Liver (tissue), 9 donors: ENCODE measurements around the gene MED25. TPM values are rescaled to one million over a fixed set of nuclear protein-coding genes. Genes with fewer than 3 reads are reported as not detected.

Source experiments
- DNase-seq: peaks from one replicate; pipeline ENCODE4 v3.0.0-alpha.2; 2017; ENCODE audit warnings: low spot score
- H3K27ac ChIP-seq, 2 donors: one replicate each; pipeline ENCODE4 v1.7.0; 2013; ENCODE audit warnings: inconsistent platforms in 2 of 2, low read length in 2 of 2, control low read depth in 1 of 2, low read depth in 1 of 2, mild to moderate bottlenecking in 1 of 2
- H3K27me3 ChIP-seq, 4 donors: one replicate each; pipeline versions ENCODE4 v1.6.1 to v1.7.0; 2013; ENCODE audit warnings: low read length in 3 of 4, inconsistent platforms in 1 of 4, mild to moderate bottlenecking in 1 of 4, moderate library complexity in 1 of 4; ENCODE audit not compliant: control insufficient read depth in 4 of 4, insufficient read depth in 4 of 4
- H3K36me3 ChIP-seq, 4 donors: one replicate each; pipeline versions ENCODE4 v1.6.1 to v1.7.0; 2013; ENCODE audit warnings: low read length in 3 of 4, mild to moderate bottlenecking in 3 of 4, low read depth in 1 of 4, moderate library complexity in 1 of 4; ENCODE audit not compliant: control insufficient read depth in 4 of 4, insufficient read depth in 3 of 4
- H3K4me1 ChIP-seq, 4 donors: one replicate each; pipeline versions ENCODE4 v1.6.1 to v1.7.0; 2013; ENCODE audit warnings: low read length in 3 of 4, mild to moderate bottlenecking in 3 of 4, moderate library complexity in 1 of 4; ENCODE audit not compliant: control insufficient read depth in 4 of 4, insufficient read depth in 4 of 4
- H3K4me3 ChIP-seq, 3 donors: one replicate each; pipeline versions ENCODE4 v1.6.1 to v1.7.0; 2013; ENCODE audit warnings: low read length in 3 of 3, control low read depth in 1 of 3, low read depth in 1 of 3, mild to moderate bottlenecking in 1 of 3
- H3K9ac ChIP-seq, 2 donors: one replicate each; pipeline ENCODE4 v1.7.0; 2013; ENCODE audit warnings: low read length in 2 of 2, mild to moderate bottlenecking in 2 of 2, moderate library complexity in 2 of 2, control low read depth in 1 of 2, low read depth in 1 of 2
- H3K9me3 ChIP-seq, 4 donors: one replicate each; pipeline versions ENCODE4 v1.6.1 to v1.7.0; 2013; ENCODE audit warnings: low read length in 3 of 4; ENCODE audit not compliant: control insufficient read depth in 4 of 4
- EGR1 ChIP-seq, 2 donors: IDR thresholded peaks; 2 replicates each; pipeline ENCODE4 v1.6.1; 2016 to 2018; ENCODE audit warnings: antibody characterized with exemption in 2 of 2, low read depth in 2 of 2
- FOXA1 ChIP-seq: IDR thresholded peaks from 2 replicates; pipeline ENCODE4 v1.6.1; 2016; ENCODE audit warnings: antibody characterized with exemption
- FOXA2 ChIP-seq: IDR thresholded peaks from 2 replicates; pipeline ENCODE4 v1.6.1; 2016; ENCODE audit warnings: antibody characterized with exemption
- MAX ChIP-seq: IDR thresholded peaks from 2 replicates; pipeline ENCODE4 v1.6.1; 2016; ENCODE audit warnings: antibody characterized with exemption
- NR2F2 ChIP-seq: IDR thresholded peaks from 2 replicates; pipeline ENCODE4 v1.6.1; 2016; ENCODE audit warnings: antibody characterized with exemption
- RAD21 ChIP-seq, 2 donors: IDR thresholded peaks; 2 replicates each; pipeline ENCODE4 v1.6.1; 2016; ENCODE audit warnings: antibody characterized with exemption in 2 of 2, mild to moderate bottlenecking in 2 of 2
- RXRA ChIP-seq, 2 donors: IDR thresholded peaks; 2 replicates each; pipeline ENCODE4 v1.6.1; 2017 to 2018; ENCODE audit warnings: antibody characterized with exemption in 2 of 2, mild to moderate bottlenecking in 1 of 2
- SP1 ChIP-seq: IDR thresholded peaks from 2 replicates; pipeline ENCODE4 v1.6.1; 2018; ENCODE audit warnings: antibody characterized with exemption, mild to moderate bottlenecking
- YY1 ChIP-seq: IDR thresholded peaks from 2 replicates; pipeline ENCODE4 v1.6.1; 2016; ENCODE audit warnings: antibody characterized with exemption, mild to moderate bottlenecking
- whole genome bisulfite sequencing: extraction: QIAGEN DNeasy Blood & Tissue Kit; methylation state at CpG from one replicate; pipeline ENCODE4 v1.1.7; 2013; 5-methylcytosine and 5-hydroxymethylcytosine counted together
- polyA plus RNA-seq, 2 donors: library from polyadenylated mRNA; stranded (reverse) in 1 of 2; unstranded in 1 of 2; fragments of 200-250 nt in 1 of 2; fragments of >200 nt in 1 of 2; fragmentation: Nextera tagmentation in 1 of 2; extraction: Ambion mirVana in 1 of 2; gene quantifications; one replicate each; pipeline versions ENCODE4 v1.2.1 to v1.2.3, GENCODE V29; 2013 to 2015
- total RNA-seq, 2 donors: library from RNA; depleted of rRNA; stranded (reverse); fragments of >200 nt; gene quantifications; one replicate each; pipeline ENCODE4 v1.2.3, GENCODE V29; 2014
- TF ChIP-seq, protein P1 (sequence below): IDR thresholded peaks from 2 replicates; pipeline ENCODE4 v1.6.1; 2016; ENCODE audit warnings: antibody characterized with exemption, mild to moderate bottlenecking
- TF ChIP-seq, protein P2 (sequence below): IDR thresholded peaks from 2 replicates; pipeline ENCODE4 v1.6.1; 2016; ENCODE audit warnings: antibody characterized with exemption
- TF ChIP-seq, protein P3 (sequence below): IDR thresholded peaks from 2 replicates; pipeline ENCODE4 v1.6.1; 2016; ENCODE audit warnings: antibody characterized with exemption
- donor health status: healthy.
- donor health status: healthy.
- donor health status: healthy.
- donor health status: healthy.
- donor health status: healthy.

The MED25 gene
- total and polyA plus RNA-seq, 4 donors, result 4.7 to 24.1 (median 9.6) TPM

- no peak overlapping the region for H3K27ac ChIP-seq
- DNase-seq, result no peak
- WGBS, result 94% methylated on average over 5 of the region's 5 CpGs
- no peaks in the 10 kb centered on the region for H3K27me3 ChIP-seq
- no peaks in the 10 kb centered on the region for H3K9me3 ChIP-seq
- H3K9ac ChIP-seq, result no peak overlapping the region
- no peaks in the 10 kb centered on the region for H3K4me1 ChIP-seq
- TF ChIP-seq, protein P1, sequence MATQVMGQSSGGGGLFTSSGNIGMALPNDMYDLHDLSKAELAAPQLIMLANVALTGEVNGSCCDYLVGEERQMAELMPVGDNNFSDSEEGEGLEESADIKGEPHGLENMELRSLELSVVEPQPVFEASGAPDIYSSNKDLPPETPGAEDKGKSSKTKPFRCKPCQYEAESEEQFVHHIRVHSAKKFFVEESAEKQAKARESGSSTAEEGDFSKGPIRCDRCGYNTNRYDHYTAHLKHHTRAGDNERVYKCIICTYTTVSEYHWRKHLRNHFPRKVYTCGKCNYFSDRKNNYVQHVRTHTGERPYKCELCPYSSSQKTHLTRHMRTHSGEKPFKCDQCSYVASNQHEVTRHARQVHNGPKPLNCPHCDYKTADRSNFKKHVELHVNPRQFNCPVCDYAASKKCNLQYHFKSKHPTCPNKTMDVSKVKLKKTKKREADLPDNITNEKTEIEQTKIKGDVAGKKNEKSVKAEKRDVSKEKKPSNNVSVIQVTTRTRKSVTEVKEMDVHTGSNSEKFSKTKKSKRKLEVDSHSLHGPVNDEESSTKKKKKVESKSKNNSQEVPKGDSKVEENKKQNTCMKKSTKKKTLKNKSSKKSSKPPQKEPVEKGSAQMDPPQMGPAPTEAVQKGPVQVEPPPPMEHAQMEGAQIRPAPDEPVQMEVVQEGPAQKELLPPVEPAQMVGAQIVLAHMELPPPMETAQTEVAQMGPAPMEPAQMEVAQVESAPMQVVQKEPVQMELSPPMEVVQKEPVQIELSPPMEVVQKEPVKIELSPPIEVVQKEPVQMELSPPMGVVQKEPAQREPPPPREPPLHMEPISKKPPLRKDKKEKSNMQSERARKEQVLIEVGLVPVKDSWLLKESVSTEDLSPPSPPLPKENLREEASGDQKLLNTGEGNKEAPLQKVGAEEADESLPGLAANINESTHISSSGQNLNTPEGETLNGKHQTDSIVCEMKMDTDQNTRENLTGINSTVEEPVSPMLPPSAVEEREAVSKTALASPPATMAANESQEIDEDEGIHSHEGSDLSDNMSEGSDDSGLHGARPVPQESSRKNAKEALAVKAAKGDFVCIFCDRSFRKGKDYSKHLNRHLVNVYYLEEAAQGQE, result no peak
- H3K36me3 ChIP-seq, result peaks cover 12 to 54% (median 20%) of the 10 kb centered on the region in 4 donors
- no peak overlapping the region for H3K4me3 ChIP-seq
These were observed 30.3 kb upstream of the MED25 start for GRCh38 chr19:49787746-49788145.

GRCh38 chr19:49788857-49789256 lies 29.2 kb upstream of the MED25 start:
- DNase-seq, result no peak
- peaks cover 12 to 53% (median 20%) of the 10 kb centered on the region in 4 donors for H3K36me3 ChIP-seq
- H3K27ac ChIP-seq, result no peak overlapping the region
- no peak for TF ChIP-seq FOXA2
- TF ChIP-seq RAD21 (IDR thresholded peaks at IDR 0.05), result no peak
- no peak for TF ChIP-seq RXRA (IDR thresholded peaks at IDR 0.05)
- TF ChIP-seq YY1, result no peak
- H3K4me3 ChIP-seq, result no peak overlapping the region
- H3K4me1 ChIP-seq, result no peaks in the 10 kb centered on the region
- no peaks in the 10 kb centered on the region for H3K27me3 ChIP-seq
- WGBS, result 91% methylated on average over 10 of the region's 10 CpGs
- no peaks in the 10 kb centered on the region for H3K9me3 ChIP-seq
- H3K9ac ChIP-seq, result no peak overlapping the region

- WGBS, result 84% methylated on average over 9 of the region's 9 CpGs
- H3K27ac ChIP-seq, result no peak overlapping the region
- H3K9me3 ChIP-seq, result no peaks in the 10 kb centered on the region
- H3K27me3 ChIP-seq, result no peaks in the 10 kb centered on the region
- no peak for DNase-seq
- H3K4me3 ChIP-seq, result no peak overlapping the region
- no peaks in the 10 kb centered on the region for H3K4me1 ChIP-seq
- TF ChIP-seq, protein P2, sequence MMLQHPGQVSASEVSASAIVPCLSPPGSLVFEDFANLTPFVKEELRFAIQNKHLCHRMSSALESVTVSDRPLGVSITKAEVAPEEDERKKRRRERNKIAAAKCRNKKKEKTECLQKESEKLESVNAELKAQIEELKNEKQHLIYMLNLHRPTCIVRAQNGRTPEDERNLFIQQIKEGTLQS, result no peak
- TF ChIP-seq FOXA2 (no peak), MAX (no peak), SP1 (peak; percentile 26), EGR1 (IDR thresholded peaks at IDR 0.05; ENCODE audit: low read depth in 2 of 2) (no peak), RAD21 (IDR thresholded peaks at IDR 0.05) (peak in 1 of 2 donors; percentile 10), FOXA1 (no peak), NR2F2 (peak; percentile 58), RXRA (IDR thresholded peaks at IDR 0.05) (no peak)
- TF ChIP-seq, protein P3, sequence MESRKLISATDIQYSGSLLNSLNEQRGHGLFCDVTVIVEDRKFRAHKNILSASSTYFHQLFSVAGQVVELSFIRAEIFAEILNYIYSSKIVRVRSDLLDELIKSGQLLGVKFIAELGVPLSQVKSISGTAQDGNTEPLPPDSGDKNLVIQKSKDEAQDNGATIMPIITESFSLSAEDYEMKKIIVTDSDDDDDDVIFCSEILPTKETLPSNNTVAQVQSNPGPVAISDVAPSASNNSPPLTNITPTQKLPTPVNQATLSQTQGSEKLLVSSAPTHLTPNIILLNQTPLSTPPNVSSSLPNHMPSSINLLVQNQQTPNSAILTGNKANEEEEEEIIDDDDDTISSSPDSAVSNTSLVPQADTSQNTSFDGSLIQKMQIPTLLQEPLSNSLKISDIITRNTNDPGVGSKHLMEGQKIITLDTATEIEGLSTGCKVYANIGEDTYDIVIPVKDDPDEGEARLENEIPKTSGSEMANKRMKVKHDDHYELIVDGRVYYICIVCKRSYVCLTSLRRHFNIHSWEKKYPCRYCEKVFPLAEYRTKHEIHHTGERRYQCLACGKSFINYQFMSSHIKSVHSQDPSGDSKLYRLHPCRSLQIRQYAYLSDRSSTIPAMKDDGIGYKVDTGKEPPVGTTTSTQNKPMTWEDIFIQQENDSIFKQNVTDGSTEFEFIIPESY, result no peak
- no peak overlapping the region for H3K9ac ChIP-seq
- peaks cover 17 to 63% (median 31%) of the 10 kb centered on the region in 4 donors for H3K36me3 ChIP-seq
These were observed 27.2 kb upstream of the MED25 start for GRCh38 chr19:49790866-49791265.
